Ovary (tissue), 3 donors: ENCODE data around the gene AHCY.
"Not testable (repeated sequence)": the region's sequence is repeated elsewhere in the genome, so short reads cannot be mapped to it uniquely, and the experiment has no call there.

ENCODE experiments used
- POLR2A ChIP-seq: fragments of 450-650 bp; IDR thresholded peaks from one replicate; pipeline ENCODE4 v1.6.1; 2017; ENCODE audit warnings: antibody characterized with exemption, mild to moderate bottlenecking, moderate library complexity
- TF ChIP-seq, protein P1 (sequence below), 3 donors: fragments of 450-650 bp in 2 of 3; fragments of 200-600 bp in 1 of 3; IDR thresholded peaks; one replicate each; pipeline versions ENCODE4 v1.5.1 to v1.8.0; 2016 to 2022; ENCODE audit warnings: antibody characterized with exemption in 3 of 3, mild to moderate bottlenecking in 1 of 3
- donor health status: DM: no; HTN: no; CAD: no.

DNA sequence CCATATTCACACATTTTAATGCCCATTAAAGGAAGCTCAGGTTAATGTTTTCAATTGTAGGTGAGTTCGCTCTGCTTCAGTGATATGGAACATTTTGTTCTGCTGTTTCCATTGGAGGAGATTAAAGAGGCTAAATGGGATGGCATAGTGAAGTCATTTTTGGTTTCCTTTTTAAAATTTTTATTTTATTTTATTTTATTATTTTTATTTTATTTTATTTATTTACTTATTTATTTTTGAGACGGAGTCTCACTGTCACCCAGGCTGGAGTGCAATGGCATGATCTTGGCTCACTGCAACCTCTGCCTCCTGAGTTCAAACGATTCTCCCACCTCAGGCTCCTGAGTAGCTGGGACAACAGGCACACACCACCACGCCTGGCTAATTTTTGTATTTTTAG is 61.1 kb downstream of the AHCY start:
- TF ChIP-seq, protein P1, sequence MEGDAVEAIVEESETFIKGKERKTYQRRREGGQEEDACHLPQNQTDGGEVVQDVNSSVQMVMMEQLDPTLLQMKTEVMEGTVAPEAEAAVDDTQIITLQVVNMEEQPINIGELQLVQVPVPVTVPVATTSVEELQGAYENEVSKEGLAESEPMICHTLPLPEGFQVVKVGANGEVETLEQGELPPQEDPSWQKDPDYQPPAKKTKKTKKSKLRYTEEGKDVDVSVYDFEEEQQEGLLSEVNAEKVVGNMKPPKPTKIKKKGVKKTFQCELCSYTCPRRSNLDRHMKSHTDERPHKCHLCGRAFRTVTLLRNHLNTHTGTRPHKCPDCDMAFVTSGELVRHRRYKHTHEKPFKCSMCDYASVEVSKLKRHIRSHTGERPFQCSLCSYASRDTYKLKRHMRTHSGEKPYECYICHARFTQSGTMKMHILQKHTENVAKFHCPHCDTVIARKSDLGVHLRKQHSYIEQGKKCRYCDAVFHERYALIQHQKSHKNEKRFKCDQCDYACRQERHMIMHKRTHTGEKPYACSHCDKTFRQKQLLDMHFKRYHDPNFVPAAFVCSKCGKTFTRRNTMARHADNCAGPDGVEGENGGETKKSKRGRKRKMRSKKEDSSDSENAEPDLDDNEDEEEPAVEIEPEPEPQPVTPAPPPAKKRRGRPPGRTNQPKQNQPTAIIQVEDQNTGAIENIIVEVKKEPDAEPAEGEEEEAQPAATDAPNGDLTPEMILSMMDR (IDR thresholded peaks at IDR 0.05) = not testable (repeated sequence)
- TF ChIP-seq POLR2A = not testable (repeated sequence)
